Body of pancreas (tissue), 4 donors: ENCODE data around the gene SNX22.

ENCODE experiments used
- POLR2A ChIP-seq, 3 donors: fragments of 450-650 bp; IDR thresholded peaks; one replicate each; pipeline ENCODE4 v1.6.1; 2016; ENCODE audit warnings: antibody characterized with exemption in 3 of 3, mild to moderate bottlenecking in 2 of 3
- TF ChIP-seq, protein P1 (sequence below), 7 experiments: fragments of 450-650 bp in 4 of 7; fragments of 200-600 bp in 3 of 7; sonication (generic) in 3 of 7; IDR thresholded peaks; one replicate each; pipeline ENCODE4 v1.5.1; 2016 to 2019; ENCODE audit warnings: antibody characterized with exemption in 7 of 7

DNA sequence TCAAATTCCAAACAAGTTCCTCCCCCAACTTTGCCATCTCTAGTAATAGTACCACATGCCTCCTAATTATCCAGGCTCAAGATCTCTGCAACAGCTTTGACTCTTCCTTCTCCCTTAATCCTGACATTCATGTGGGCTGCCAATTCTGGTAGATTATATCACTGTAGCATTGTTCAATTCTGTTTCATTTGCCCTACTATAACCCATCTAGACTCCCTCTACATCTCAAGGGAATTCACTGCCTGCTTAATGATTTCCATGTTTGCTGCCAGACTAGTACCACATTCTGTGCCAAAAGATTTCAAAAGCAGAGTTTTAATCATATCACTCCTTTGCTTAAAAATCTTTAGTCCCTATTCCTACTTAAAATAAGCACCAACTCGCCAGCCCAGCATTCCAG is 45.9 kb downstream of the SNX22 start:
- no peak for TF ChIP-seq POLR2A (IDR thresholded peaks at IDR 0.05)
- TF ChIP-seq, protein P1, sequence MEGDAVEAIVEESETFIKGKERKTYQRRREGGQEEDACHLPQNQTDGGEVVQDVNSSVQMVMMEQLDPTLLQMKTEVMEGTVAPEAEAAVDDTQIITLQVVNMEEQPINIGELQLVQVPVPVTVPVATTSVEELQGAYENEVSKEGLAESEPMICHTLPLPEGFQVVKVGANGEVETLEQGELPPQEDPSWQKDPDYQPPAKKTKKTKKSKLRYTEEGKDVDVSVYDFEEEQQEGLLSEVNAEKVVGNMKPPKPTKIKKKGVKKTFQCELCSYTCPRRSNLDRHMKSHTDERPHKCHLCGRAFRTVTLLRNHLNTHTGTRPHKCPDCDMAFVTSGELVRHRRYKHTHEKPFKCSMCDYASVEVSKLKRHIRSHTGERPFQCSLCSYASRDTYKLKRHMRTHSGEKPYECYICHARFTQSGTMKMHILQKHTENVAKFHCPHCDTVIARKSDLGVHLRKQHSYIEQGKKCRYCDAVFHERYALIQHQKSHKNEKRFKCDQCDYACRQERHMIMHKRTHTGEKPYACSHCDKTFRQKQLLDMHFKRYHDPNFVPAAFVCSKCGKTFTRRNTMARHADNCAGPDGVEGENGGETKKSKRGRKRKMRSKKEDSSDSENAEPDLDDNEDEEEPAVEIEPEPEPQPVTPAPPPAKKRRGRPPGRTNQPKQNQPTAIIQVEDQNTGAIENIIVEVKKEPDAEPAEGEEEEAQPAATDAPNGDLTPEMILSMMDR (IDR thresholded peaks at IDR 0.05) = no peak
